ENCODE results near the gene SLC12A7.
"Not testable (repeated sequence)": the region's sequence is repeated elsewhere in the genome, so short reads cannot be mapped to it uniquely, and the experiment has no call there.

Gene SLC12A7

GRCh38 chr5:1108865-1109174 is 3.0 kb downstream of the SLC12A7 start:
- FAIRE-seq, result no peak

DNA sequence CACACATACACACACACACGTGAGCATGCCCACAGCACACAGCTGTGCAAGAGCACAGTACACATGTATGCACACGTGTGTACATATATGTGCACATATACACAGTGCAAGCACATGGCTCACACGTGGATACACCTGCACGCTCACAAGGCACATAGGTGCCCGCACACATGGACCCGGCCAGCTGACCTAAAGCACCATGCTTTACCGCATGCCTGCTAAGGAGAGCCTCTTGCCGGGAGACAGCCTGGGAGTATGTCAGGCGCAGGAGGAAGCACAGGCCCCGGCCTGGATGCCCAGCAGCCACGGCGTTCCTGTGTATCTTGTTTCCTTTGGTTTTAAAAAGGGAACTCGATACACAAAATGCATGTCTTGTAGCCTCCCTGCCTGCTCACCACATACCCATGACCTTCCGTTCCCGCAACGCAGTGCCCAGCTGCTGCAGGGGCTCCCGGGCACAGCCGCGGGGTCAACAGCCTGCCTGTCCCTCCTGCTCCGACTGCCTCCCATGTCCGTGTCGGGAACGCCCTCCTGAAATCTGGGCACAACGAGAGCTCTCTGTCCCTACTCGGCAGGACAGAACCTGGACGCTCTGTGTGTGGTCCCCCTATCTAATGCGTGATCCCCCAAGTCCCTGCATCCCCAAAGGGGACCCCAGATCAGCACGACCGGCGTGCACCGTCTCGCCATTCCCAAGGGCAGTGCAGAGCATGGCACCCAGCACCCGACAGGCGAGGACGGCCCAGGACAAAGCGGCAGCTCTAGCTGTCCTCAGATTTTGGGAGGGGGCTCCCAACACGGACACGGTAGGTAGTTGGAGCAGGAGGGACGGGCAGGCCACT is 3.6 kb downstream of the SLC12A7 start:
- no peak for FAIRE-seq

DNA sequence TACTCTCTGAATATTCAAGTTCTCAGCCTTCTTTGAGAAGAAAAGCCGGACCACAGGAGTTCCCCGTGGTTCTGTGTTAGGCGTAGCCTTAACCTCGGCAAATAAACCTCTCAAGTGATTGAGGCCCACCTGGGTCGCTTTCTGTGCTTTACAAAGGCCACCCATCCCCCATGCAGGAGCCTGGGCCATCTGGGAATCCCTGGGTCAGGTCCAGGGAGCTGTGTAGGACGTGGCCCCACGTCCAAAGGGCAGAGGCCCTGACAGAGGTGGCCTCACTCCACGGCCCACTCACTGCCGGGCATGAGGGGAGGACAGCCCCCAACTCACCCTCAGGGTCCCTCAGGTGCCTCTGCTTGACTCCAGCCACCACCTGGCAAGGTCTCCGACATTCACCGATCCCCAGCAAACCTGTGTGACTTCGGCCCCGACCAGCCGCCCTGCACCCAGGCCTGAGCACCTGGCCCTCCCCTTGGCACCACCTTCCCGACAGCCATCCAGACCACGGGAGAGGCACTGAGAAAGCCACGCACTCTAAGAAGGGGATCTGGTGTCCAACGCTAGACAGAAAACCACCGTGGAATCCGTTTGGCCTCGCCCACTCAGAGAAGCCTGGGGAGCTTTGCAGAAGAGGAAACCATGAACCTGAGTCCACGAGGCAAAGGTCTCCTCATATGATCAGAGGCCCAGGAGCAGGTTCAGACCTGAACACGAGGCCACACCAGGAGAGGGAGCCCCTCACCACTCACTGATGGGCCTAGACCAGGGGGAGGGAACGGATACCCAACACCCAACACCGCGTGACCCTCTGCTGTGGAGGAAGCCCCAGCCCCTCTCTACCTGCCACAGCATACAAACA is 4.5 kb downstream of the SLC12A7 start:
- no peak for FAIRE-seq

DNA sequence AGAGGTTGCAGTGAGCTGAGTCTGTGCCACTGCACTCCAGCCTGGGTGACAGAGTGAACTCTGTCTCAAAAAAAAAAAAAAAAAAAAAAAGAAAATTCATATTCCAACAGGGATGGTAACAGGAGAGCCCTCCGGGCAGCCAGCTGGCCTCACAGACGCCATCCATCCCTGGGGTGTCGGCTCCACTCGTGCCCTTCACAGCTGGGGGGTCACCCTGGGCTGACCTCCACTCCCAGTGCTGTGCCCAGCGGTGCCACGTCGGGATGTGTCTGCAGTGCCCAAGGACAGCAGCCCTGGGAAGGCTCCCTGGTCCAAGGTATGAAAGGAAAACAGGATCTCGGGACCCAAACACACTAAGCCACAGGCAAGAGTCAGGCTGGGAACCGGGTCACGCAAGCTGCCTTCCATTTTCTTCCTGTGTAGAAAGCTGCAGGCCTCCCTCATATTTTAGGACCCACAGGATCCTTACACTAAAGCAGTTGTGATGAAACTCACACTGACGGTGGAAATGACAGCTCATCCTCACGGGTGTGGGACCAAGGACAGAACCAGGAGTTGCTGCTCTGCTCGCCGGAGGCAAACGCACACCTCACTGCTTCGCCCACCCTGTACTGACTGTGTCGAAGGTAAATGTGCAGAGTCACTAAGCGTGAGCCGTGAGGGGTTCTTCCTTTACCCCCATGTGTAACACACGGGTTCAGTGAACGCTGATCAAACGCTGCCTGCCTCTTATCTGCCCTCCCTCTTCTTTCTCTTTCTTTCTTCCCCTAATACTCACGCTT is 5.3 kb downstream of the SLC12A7 start:
- no peak for FAIRE-seq

DNA sequence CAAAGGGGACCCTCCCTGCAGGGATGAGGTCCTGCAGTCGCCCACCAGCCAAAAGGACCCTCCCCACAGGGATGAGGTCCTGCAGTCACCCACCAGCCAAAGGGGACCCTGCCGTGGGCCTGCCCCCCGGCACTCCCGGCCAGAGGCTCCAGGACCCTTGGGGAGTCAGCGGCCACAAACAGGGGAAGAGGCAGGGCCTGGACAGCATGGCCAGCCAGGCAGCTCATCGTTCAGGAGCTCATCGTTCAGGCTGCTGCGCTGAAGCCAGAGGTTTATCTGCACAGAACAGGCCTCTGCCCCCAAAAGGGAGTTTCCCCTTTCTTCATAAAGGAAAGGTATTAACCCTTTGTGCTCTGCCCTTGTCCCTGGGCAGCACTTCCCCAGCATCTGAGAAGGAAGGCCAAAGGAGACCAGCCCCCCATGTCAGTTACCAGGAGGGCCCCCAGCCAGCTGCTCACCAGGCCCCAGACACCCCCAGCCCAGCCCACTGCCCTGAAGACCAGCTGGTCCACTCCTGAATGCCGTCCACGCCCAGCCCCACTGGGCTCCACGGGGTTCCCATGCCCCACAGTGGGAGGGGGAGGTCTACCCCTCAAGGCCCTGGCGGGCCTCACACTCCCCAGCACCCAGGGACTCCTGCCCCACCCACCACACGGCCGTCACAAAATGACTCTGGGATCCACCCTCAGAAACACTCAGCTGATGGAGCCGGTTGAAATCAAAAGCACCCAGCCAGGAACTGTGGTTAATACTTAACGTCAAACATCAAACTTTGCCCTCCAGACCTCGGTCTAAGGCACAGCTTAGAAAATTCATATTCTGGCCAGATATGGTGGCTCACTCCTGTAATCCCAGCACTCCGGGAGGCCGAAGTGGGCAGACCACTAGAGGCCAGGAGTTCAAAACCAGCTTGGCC is 6.3 kb downstream of the SLC12A7 start:
- no peak for FAIRE-seq

DNA sequence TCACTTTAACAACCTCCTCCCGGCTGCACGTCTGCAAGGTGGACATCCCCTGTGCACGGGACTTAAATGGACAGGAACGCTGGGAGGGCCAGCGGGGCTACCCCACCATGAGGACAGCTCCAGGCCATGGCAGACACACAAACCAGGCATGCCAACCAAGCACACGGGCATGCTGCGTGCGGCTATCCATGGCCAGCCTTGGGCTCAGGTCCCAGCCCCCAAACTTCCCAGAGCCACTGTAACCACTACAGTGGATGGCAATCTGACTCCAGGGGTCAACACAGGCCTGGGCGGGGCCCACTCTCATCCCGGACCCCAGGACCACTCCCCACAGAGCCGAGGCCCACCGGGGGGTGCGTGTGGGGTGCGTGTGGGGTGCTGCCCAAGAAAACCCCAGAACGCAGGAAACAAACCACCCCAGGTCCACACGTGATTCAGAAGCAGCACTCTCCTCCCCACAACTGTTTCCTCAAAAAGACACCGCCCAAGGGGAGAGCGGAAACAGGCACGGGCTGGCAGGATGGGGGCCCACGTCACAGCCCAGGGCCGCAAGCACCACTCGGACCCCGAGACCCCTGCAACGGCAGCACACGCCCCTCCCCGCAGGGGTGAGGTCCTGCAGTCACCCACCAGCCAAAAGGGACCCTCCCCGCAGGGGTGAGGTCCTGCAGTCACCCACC is 7.4 kb downstream of the SLC12A7 start:
- FAIRE-seq, result no peak

DNA sequence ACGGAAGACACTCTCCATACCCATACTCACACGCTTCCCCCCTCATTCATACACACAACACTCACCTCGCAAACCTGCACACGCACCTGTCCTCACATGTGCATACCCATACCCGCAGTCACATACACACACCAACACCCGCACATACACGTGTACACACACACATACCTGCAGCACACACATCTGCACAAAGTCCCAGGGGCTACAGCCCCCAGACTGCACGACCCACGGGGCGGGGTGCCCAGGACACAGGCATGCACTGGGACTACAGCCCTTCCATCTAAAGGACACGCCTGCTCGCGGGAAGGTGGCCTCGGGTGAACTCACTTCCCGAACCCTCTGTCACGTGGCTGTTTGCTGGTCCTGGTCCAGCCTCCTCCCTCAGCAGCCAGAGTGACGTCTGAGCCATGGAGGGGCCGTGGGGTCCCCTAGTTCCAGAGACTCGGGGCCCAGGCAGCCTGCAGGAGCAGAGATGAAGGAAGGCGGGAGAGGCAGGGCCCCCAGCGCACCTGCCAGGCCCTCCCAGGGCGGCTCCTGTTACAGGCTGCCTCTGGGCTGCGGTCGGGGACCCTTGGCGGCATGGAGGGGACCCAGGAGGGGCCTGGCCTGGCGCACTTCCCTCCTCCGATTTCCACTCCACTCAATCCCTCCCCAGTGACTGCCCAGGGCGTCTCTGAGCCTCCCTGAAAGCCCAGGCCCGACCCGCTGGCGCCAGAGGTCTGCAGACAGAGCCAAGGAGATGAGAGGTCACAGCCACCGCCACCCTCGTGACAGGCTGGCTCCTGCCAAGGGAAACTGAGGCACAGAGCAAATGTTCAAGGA is 8.1 kb downstream of the SLC12A7 start:
- no peak for FAIRE-seq

- no peak for FAIRE-seq
Measured at GRCh38 chr5:1103093-1103492, 8.8 kb downstream of the SLC12A7 start.

GRCh38 chr5:1101961-1102713 is 9.7 kb downstream of the SLC12A7 start:
- FAIRE-seq, result no peak

DNA sequence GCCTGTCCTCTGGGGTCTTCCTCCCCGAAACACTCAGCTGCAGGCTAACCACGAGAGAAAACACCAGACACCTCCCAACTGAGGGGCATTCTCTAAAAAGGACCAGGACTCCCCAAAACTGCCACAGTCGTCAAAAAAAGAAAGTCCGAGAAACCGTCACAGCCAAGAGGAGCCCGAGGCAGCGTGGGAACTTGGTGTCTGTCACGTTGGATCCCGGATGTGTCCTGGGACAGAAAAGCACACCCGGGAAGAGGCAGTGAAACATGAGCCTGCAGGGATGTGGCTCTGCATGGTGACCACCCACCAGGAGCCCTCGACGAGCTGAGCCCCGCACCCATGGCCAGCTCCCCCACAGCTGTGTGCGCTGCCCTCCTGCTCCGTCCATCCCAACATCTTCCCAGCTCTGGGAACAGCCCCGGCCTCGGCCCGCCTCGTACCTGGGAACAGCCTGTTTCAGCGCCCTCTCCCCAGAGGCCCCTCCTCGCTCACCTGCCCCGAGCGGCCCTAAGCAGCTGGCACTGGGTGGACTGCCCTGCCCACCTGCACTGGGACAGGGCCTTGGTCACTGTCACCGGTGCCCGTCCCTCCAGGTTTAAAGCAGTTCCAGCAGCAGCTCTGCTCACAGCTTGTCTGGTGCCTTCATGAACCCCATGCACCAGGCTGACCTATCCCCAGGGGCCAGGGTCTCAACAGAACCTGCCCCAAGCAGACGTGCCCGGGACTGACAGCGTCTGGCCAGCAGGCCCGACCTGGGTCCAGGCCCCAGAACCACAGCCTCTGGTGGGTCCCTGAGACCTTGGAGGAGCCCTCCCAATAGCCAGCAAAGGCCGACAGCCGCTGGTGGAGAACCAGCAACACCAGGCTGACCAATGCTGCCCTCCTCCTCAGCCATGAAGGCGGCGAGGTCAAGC is 10.9 kb downstream of the SLC12A7 start:
- no peak for FAIRE-seq

GRCh38 chr5:1099926-1100663 is 11.8 kb downstream of the SLC12A7 start:
- FAIRE-seq, result no peak

GRCh38 chr5:1098986-1099597 is 12.8 kb downstream of the SLC12A7 start:
- no peak for FAIRE-seq

GRCh38 chr5:1097988-1098385 is 13.9 kb downstream of the SLC12A7 start:
- FAIRE-seq, result not testable (repeated sequence)

- no peak for FAIRE-seq
Measured at GRCh38 chr5:1097381-1097987, 14.4 kb downstream of the SLC12A7 start.

DNA sequence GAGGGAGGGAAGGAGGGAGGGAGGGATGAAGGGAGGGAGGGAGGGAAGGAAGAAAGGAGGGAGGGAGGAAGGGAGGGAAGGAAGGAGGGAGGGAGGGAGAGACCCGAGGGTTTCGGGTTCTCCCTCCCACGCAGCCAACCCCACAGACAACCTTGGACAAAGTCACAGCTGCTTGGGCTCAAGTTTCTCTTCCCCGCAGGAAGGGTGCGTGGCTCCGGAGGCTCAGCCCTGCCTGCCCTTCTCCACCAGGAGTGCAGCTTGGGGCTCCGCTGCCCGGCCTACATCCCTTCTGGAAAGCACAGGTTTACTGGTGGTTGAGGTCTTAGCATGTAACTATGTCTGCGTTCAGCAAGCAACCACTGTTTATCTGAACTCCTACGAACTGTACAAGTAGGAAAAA is 15.0 kb downstream of the SLC12A7 start:
- FAIRE-seq, result no peak

DNA sequence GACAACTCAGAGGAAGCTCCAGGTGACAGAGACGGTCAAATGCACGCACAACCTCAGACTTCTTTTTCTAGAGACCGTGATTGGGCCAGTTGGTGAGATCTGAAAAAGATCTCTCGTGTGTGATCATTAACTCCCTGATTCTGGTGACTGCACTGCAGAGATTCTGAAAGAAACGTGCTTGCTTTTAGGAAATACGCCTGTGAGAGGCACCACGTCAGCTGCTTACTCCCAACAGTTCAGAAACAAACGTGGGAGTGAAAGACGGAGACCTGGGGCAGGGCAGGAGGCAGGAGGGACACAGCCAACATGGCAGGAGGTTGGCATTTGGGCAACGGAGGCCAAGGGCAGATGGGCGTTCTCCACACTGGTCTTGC is 15.9 kb downstream of the SLC12A7 start:
- no peak for FAIRE-seq

DNA sequence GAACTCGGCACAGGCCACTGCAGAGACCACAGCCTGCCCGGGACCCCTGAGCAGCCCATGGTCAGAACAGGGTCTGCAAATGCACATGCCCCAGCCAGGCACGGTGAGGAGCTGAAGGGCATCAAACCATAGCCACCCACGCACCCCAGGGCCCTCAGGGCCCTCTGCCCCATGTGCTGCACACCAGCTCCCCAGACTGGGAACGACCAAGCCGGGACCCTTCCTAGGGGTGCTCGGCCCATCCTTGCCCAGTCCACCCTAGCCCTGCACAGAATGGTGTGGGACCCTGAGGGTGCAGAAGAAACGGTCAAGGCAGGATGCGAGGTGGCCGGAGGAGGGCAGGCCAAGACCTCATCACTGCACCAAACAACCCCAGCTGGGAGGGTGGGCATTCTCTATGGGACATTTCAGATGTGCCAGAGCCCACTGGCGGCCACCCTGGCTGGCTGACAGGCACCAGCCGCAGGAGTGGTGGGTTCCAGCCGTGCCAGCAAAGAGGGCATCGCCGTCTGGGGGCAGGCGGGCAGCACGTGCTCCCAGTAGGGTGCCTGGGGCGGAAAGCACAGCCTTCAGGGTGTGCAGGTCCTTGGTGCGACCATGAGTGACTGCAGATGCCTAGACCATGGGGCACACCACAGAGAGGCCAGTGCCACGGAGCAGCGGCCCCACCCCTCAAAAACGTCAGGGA is 16.4 kb downstream of the SLC12A7 start:
- no peak for FAIRE-seq
